GM13977 (cell line): ENCODE data around the gene AKR1E2.
A peak's percentile ranks its signal among the peaks of the same experiment; 100 is the strongest.

Source experiments
- DNase-seq: peaks from one replicate; pipeline ENCODE4 v3.0.0; 2012; ENCODE audit warnings: low spot score
- CTCF ChIP-seq: IDR thresholded peaks from 2 replicates; pipeline ENCODE4 v1.5.1; 2012; ENCODE audit warnings: mild to moderate bottlenecking, control low read depth; ENCODE audit not compliant: insufficient read depth; ENCODE audit errors: extremely low read depth, missing control alignments
- in situ Hi-C: fragments of 300-500 bp; cut with MboI; formaldehyde crosslinking; loops from one replicate; pipeline ENCODE4 v1.12.0; 2022; ENCODE audit warnings: low sequenced_read_pairs, low pct_unique_long_range_greater_than_20kb, mixed read lengths, inconsistent platforms; ENCODE audit not compliant: unreplicated experiment

The AKR1E2 gene

GRCh38 chr10:4849555-4850242 is 23.7 kb downstream of the AKR1E2 start:
- peak; percentile 73 for DNase-seq
- in situ Hi-C loops, result loop anchor here (25.0 kb wide), 1 partner anchor 538 kb away; no protein-coding TSS in a partner anchor
- peak; percentile 99 for TF ChIP-seq CTCF

- no peak for DNase-seq
- no peak for TF ChIP-seq CTCF
- in situ Hi-C loops, result no loop called here
Observed at GRCh38 chr10:4850397-4850796, 24.4 kb downstream of the AKR1E2 start.

GRCh38 chr10:4851176-4851575 is 25.2 kb downstream of the AKR1E2 start:
- DNase-seq, result no peak
- in situ Hi-C loops, result no loop called here
- no peak for TF ChIP-seq CTCF

- DNase-seq, result no peak
- in situ Hi-C loops, result no loop called here
- no peak for TF ChIP-seq CTCF
Observed at GRCh38 chr10:4851846-4852245, 25.8 kb downstream of the AKR1E2 start.

- no peak for DNase-seq
- TF ChIP-seq CTCF, result no peak
- in situ Hi-C loops, result no loop called here
Observed at GRCh38 chr10:4865945-4866661, 40.1 kb downstream of the AKR1E2 start.

GRCh38 chr10:4867109-4867519 is 41.1 kb downstream of the AKR1E2 start:
- in situ Hi-C loops, result no loop called here
- no peak for DNase-seq
- TF ChIP-seq CTCF, result no peak
